Esophagus squamous epithelium (tissue), 4 donors: ENCODE results near the gene SECISBP2.

Experiments
- POLR2A ChIP-seq, 4 donors: fragments of 450-650 bp; IDR thresholded peaks; one replicate each; pipeline ENCODE4 v1.6.1; 2017; ENCODE audit warnings: antibody characterized with exemption in 4 of 4, mild to moderate bottlenecking in 4 of 4, moderate library complexity in 3 of 4
- TF ChIP-seq, protein P1 (sequence below), 6 experiments: fragments of 450-650 bp in 4 of 6; fragments of 200-600 bp in 2 of 6; sonication (generic) in 2 of 6; IDR thresholded peaks; one replicate each; pipeline ENCODE4 v1.5.1; 2016 to 2019; ENCODE audit warnings: antibody characterized with exemption in 6 of 6, mild to moderate bottlenecking in 4 of 6, moderate library complexity in 4 of 6

DNA sequence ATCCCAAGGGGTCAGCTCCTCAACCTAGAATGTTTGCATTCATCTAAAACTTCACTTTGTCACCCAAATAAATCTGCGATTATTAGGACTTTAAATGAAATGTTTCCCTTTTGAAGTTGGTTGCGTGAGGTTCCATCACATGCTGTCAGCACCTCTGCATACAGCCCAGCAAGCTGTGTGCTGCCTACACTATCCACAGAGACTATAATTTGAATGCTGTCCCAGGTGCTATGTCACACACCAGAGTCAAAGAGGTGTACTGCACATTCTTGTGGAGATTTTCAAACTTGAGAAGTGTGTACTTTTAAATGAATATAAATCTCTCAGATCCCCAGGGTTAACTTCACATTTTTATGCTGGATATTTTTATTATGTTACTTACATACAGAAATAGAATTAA is 26.6 kb upstream of the SECISBP2 start:
- TF ChIP-seq, protein P1, sequence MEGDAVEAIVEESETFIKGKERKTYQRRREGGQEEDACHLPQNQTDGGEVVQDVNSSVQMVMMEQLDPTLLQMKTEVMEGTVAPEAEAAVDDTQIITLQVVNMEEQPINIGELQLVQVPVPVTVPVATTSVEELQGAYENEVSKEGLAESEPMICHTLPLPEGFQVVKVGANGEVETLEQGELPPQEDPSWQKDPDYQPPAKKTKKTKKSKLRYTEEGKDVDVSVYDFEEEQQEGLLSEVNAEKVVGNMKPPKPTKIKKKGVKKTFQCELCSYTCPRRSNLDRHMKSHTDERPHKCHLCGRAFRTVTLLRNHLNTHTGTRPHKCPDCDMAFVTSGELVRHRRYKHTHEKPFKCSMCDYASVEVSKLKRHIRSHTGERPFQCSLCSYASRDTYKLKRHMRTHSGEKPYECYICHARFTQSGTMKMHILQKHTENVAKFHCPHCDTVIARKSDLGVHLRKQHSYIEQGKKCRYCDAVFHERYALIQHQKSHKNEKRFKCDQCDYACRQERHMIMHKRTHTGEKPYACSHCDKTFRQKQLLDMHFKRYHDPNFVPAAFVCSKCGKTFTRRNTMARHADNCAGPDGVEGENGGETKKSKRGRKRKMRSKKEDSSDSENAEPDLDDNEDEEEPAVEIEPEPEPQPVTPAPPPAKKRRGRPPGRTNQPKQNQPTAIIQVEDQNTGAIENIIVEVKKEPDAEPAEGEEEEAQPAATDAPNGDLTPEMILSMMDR (IDR thresholded peaks at IDR 0.05), result no peak
- no peak for TF ChIP-seq POLR2A (IDR thresholded peaks at IDR 0.05)
